ENCODE measurements around the gene FNIP1.
A peak's percentile ranks its signal among the peaks of the same experiment; 100 is the strongest.
"Not testable (repeated sequence)": the region's sequence is repeated elsewhere in the genome, so short reads cannot be mapped to it uniquely, and the experiment has no call there.

The FNIP1 gene

GRCh38 chr5:131796793-131797693 lies at the start of gene FNIP1:
TSS of gene FNIP1 (minus strand) at chr5:131797017. CDS start at chr5:131796921, 96 bp downstream.
- peak; percentile 99 for DNase-seq

- no peak for DNase-seq
Observed at GRCh38 chr5:131846536-131846935, 49.7 kb upstream of the FNIP1 start.

DNA sequence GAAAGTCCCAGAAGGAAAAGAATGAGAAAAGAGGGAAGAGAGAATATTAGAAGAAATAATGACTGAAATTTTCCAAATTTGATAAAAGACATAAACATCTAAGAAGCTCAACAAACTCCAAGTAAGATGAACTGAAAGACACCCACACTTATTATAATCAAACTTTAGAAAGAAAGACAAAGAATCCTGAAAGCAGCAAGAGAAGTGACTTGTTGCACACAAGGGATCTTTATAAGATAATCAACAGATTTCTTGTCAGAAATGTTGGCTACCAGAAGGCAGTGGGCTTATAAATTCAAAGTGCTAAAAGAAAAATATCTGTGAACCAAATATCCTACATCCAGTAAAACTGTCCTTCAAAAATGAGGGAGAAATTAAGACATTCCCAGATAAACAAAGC lies 49.0 kb upstream of the FNIP1 start:
- no peak for DNase-seq

DNA sequence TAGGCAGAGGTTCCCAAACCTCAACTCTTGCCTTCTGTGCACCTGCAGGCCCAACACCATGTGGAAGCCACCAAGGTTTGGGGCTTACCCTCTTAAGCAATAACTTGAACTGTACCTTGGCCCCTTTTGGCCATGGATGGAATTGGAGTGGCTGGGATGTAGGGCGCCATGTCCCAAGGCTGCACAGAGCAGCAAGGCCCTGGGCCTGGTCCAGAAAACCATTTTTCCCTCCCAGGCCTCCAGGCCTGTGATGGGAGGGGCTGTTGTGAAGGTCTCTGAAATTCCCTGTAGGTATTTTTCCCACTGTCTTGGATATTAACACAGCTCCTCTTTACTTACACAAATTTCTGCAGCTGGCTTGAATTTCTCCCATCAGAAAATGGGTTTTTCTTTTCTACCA lies 46.2 kb upstream of the FNIP1 start:
- not testable (repeated sequence) for DNase-seq

- DNase-seq: not testable (repeated sequence)
Observed at GRCh38 chr5:131832702-131833101, 35.9 kb upstream of the FNIP1 start.

GRCh38 chr5:131825404-131826013 lies 28.7 kb upstream of the FNIP1 start:
- no peak for DNase-seq

- no peak for DNase-seq
Observed at GRCh38 chr5:131824631-131825030, 27.8 kb upstream of the FNIP1 start.

- DNase-seq: no peak
Observed at GRCh38 chr5:131821221-131821620, 24.4 kb upstream of the FNIP1 start.

DNA sequence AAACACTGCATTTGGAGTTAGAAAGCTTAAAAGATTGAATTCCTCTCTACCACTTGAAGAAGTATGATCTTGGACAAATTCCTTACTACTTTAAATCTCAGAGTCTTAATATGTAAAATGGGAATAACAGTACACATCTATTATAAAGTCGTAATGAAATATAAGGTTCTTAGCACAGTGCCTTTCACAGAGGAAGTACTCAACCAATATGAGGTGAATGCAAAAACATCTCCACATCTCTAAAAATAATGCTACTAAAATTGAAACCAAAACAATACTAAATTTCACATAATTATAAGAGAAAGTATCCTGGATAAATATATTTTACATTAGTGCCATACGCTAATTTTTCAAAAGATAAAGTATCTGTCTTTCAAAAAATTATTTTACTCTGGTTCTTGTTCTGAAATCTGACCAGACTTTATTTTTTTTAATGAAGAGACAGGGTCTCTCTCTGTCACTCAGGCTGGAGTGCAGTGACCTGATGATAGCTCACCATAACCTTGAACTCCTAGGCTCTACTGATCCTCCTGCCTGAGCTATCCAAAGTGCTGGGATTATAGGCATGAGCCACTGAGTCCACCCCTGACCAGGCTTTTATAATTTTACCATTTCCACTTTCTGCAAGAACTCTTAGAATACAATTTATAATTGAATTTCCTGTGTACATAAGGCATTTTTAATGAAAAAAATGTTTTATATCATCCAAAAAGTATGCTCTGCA lies 21.3 kb upstream of the FNIP1 start:
- no peak for DNase-seq

DNA sequence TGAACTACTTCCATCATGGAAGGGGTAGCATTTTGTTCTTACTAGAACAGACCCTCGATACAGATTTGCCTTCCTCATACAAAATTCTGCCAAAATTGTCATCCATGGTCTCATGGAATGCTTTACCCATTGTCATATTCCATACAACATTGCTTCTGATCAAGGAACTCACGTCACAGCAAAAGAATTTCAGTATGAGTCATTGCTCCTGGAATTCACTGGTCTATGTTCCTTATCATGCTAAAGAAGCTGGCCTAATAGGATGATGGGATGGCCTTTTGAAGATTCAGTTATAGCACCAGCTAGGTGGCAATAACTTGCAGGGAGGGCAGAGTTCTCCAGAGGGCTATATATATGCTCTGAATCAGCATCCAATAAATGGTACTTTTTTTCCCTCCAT lies 18.2 kb upstream of the FNIP1 start:
- no peak for DNase-seq

- DNase-seq: no peak
Observed at GRCh38 chr5:131812371-131813160, 15.7 kb upstream of the FNIP1 start.

DNA sequence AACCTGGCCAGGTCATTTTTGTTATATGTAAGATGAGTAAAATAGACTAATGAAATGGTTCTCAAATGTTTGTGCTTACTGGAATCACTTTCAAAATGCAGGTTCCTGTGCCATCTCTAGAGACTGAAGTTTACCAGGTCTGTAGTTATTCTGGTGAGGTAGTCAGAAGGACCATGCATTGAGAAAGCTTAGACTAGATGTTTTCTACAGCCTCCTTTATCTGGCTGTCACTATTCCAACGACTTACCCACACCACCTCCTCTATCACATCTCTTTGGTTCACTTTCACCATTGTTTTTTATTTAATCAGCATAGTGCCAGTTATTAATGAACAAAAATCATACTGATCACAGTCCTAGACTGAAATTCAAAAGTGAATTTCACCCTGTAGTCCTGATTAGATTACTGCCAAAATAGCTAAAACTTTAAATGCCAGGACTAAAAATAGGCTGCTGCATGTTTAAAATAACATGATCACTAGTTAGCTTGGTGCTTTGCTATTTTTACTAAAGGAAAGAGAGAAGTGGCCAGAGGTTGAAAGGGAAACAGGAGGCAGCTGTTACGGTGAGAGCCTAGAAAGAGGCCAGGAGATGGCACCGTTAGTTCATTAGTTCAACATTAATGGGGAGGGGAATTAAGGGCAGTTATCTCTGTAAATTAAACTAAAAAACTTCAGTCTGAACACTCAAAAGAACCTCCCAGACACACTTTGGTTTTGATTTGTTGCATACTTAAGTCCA lies 13.9 kb upstream of the FNIP1 start:
- DNase-seq: no peak

DNA sequence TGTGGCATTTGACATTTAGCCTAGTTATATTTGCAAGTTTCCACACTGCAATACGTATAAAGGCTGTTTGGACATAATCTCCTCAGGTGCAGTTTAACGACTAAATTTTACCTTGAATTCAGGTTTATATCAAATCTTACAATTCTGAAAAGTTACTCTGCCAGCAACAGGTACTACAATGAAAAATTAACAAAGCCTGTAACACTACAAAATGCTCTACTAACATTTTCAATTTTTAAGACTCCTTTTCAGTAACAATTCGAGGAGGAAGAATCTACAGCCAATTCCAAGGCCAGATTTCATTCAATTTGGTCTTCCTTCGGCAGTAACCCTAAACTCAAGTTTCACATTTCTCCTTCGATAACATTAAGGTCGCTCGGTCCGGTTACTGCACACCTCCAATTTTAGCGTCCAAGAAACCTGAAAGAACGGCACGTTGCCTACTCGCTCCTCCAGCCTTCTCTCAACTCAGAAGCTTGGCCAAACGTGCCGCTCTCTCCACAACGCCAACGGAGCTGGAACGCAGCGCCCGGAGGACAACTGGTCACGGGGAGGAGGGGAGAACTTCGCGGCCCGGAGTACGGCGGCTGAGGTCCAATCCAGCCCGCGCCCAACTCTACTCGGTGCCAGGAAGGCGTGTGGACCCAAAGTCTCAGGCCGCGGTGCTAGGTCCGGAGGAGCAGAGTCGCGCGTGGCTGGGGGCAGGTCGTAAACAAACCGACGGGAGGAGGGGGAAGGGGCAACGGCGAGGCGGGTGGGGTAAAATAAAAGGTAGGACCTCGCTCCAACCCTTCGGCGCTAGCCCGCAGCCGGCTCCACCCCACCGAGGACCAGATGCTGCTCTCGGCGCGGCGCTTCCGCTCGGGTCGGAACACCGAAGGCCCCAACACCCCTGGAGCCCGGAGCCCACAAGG lies 681 bp downstream of the FNIP1 start:
- peak; percentile 68 for DNase-seq

- no peak for DNase-seq
Observed at GRCh38 chr5:131795228-131795627, 1.6 kb downstream of the FNIP1 start.

DNA sequence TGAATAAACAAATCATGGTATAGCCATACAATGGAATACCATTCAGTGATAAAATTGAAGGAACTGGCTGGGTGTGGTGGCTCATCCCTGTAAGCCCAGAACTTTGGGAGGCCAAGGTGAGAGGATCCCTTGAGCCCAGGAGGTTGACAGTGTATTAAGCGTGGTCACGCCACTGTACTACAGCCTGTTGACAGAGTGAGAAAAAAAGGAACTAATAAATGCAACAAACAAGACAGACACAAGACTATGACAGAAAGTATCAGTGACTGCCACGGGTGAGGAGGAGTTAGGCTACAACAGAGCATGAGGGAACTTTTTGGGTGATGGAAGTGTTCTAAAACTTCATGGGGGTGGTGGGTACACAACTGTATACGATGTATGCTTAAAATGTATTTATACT lies 2.2 kb downstream of the FNIP1 start:
- no peak for DNase-seq

GRCh38 chr5:131792896-131793295 lies 3.9 kb downstream of the FNIP1 start:
- DNase-seq: no peak

GRCh38 chr5:131791866-131792265 lies 5.0 kb downstream of the FNIP1 start:
- DNase-seq: no peak

DNA sequence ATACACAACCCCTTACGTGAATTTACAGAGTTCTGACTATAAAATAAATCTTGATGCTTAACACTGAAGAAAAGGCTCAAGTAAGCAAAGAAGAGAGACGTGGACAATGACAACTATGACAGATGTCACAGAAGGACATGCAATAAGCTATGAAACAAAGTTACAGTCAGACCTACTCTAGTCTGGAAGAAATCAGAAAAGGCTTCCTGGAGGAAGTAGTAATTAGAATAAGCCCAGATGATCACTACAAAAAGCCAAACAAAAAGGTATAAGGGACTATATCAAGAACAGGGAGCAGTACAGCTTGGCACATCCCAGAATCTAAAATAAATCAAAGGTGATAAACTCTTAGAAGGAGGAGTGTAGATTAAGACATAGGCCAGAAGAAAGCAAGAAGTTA lies 6.3 kb downstream of the FNIP1 start:
- no peak for DNase-seq

GRCh38 chr5:131789765-131790164 lies 7.1 kb downstream of the FNIP1 start:
- DNase-seq: no peak

- DNase-seq: no peak
Observed at GRCh38 chr5:131787736-131788135, 9.1 kb downstream of the FNIP1 start.

Data from left hindlimb (tissue), 1 donor.